ENCODE measurements around the gene IFNA10. TPM values are rescaled to one million over a fixed set of nuclear protein-coding genes. Genes with fewer than 3 reads are reported as not detected.

Gene IFNA10
- total and polyA plus RNA-seq, 10 of the 15 experiments (the other 5 are each of a cell fraction or from before 2014, with no cell fraction given) = not detected

GRCh38 chr9:21234153-21234687, 27.3 kb upstream of the IFNA10 start (continued):
- TF ChIP-seq ZNF274 (IDR thresholded peaks at IDR 0.05; ENCODE audit: insufficient read depth, insufficient read length) (no peak), HDAC6 (IDR thresholded peaks at IDR 0.05; ENCODE audit: unreplicated experiment) (no peak), USF2 (IDR thresholded peaks at IDR 0.05; ENCODE audit: borderline replicate concordance, low read depth, low read length) (no peak), BCL3 (IDR thresholded peaks at IDR 0.05; ENCODE audit: borderline replicate concordance, insufficient read depth, low read depth, low read length, poor library complexity, severe bottlenecking) (no peak), BACH1 (IDR thresholded peaks at IDR 0.05; ENCODE audit: borderline replicate concordance) (no peak)

GRCh38 chr9:21233258-21233657, 26.3 kb upstream of the IFNA10 start:
- ATAC-seq = no peak
- Histone ChIP-seq H3K9ac (ENCODE audit: control insufficient read depth, insufficient read depth, low read length) (no peak overlapping the region), H3K4me1 (ENCODE audit: control insufficient read depth, insufficient read depth, low read length) (no peaks in the 10 kb centered on the region), H3K4me3 (no peak overlapping the region), H2AFZ (ENCODE audit: control insufficient read depth, low read depth, low read length) (no peak overlapping the region), H3K27ac (ENCODE audit: control insufficient read depth, insufficient read depth) (no peak overlapping the region), H3K27me3 (replicated peaks in 1 of 2; ENCODE audit: control insufficient read depth in 2 of 2, insufficient read depth in 2 of 2, low read length in 1 of 2) (no peaks in the 10 kb centered on the region), H3K36me3 (ENCODE audit: control insufficient read depth in 2 of 2, insufficient read depth in 2 of 2, low read length in 1 of 2) (no peaks in the 10 kb centered on the region), H3K9me3 (replicated peaks; ENCODE audit: control insufficient read depth, insufficient read depth, low read length) (no peaks in the 10 kb centered on the region), H3K4me2 (ENCODE audit: control insufficient read depth, insufficient read depth) (no peak overlapping the region), H3K79me2 (ENCODE audit: control insufficient read depth, insufficient read depth, low read length) (no peaks in the 10 kb centered on the region), H4K20me1 (ENCODE audit: control insufficient read depth, insufficient read depth) (no peaks in the 10 kb centered on the region)
- 57% methylated on average over 2 of the region's 2 CpGs for WGBS (ENCODE audit: insufficient coverage, insufficient replicate concordance, low lambda C conversion rate, missing lambda C conversion rate)
- ChIA-PET SMC1A (ENCODE audit: uncharacterized antibody, unreplicated experiment) (no interaction called here), RAD21 (ENCODE audit: unreplicated experiment) (interaction anchor here (1.6 kb wide), 1 partner anchor 19 kb away, joined by 4 read pairs; no protein-coding TSS in a partner anchor), POLR2A (no interaction called here), CTCF (interaction anchor here (1.1 to 4.4 kb wide), 3 partner anchors 15 to 50 kb away, joined by 3 to 16 read pairs (median 4); no protein-coding TSS in a partner anchor)
- intact Hi-C loops (cut with micrococcal nuclease; ENCODE audit: unreplicated experiment) = loop anchor here (10.0 kb wide), 1 partner anchor 472 kb away; no protein-coding TSS in a partner anchor
- in situ Hi-C loops (cut with MboI) = loop anchor here (10.0 kb wide), 1 partner anchor 562 kb away; no protein-coding TSS in a partner anchor
- TF ChIP-seq SRF (IDR thresholded peaks at IDR 0.05; ENCODE audit: low read depth in 2 of 2, low read length in 2 of 2) (no peak), ESRRA (IDR thresholded peaks at IDR 0.05; ENCODE audit: low read length) (no peak), E2F8 (IDR thresholded peaks at IDR 0.05; ENCODE audit: low read depth, partially characterized antibody) (no peak), TARDBP (IDR thresholded peaks at IDR 0.05; ENCODE audit: borderline replicate concordance) (no peak), NFXL1 (IDR thresholded peaks at IDR 0.05; ENCODE audit: borderline replicate concordance) (no peak), RFX5 (IDR thresholded peaks at IDR 0.05; ENCODE audit: low read depth, low read length) (no peak)
- FAIRE-seq = no peak
- DNase-seq (ENCODE audit: low read depth, low spot score) = no peak
- no TSS peak for BruUV-seq (replicated peaks)

Data from GM12878 (cell line).